GM19239 (cell line): ENCODE results near the gene GOLGA6L9.
"Not testable (repeated sequence)": the region's sequence is repeated elsewhere in the genome, so short reads cannot be mapped to it uniquely, and the experiment has no call there.

ENCODE experiments used
- DNase-seq: peaks from one replicate; pipeline ENCODE4 v3.0.0; 2011; ENCODE audit warnings: low spot score; ENCODE audit not compliant: insufficient read length
- FAIRE-seq: peaks from 2 replicates; lab custom pipeline; 2011; peaks lifted over from hg19 to GRCh38; lab: Jason Lieb, UNC

Gene GOLGA6L9, protein sequence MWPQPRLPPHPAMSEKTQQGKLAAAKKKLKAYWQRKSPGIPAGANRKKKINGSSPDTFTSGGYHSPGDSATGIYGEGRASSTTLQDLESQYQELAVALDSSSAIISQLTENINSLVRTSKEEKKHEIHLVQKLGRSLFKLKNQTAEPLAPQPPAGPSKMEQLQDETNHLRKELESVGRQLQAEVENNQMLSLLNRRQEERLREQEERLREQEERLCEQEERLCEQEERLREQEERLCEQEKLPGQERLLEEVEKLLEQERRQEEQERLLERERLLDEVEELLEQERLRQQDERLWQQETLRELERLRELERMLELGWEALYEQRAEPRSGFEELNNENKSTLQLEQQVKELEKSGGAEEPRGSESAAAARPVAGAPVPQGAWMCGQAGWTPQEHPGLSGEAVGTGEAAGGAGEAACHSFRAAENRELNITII

GRCh38 chr15:82429693-82430092, at the start of gene GOLGA6L9:
Gene GOLGA6L9 (plus strand): TSS chr15:82429816. CDS start chr15:82430080, 264 bp downstream.
- DNase-seq, FAIRE-seq: not testable (repeated sequence)

- not testable (repeated sequence) for DNase-seq, FAIRE-seq
Observed at GRCh38 chr15:82381330-82381955, 48.2 kb upstream of the GOLGA6L9 start.

DNA sequence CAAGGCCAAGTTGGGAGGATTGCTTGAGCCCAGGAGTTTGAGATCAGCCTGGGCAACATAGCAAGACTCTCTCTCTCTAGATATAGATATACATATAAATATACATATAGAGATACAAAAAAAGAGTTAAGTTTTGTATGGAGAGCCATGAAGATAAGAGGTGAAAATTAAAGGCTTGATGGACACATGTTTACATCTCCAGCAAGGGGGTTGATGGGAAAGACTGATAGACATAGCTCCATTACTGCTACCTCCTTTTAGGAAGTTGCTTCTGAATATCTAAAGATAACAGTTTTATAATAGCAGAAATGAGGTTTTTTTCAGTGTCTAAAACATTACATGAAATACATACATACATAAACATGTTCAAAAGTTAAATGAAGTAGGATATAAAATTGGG, 42.4 kb upstream of the GOLGA6L9 start:
- not testable (repeated sequence) for DNase-seq, FAIRE-seq

GRCh38 chr15:82390152-82390551, 39.5 kb upstream of the GOLGA6L9 start:
- FAIRE-seq: not testable (repeated sequence)

DNA sequence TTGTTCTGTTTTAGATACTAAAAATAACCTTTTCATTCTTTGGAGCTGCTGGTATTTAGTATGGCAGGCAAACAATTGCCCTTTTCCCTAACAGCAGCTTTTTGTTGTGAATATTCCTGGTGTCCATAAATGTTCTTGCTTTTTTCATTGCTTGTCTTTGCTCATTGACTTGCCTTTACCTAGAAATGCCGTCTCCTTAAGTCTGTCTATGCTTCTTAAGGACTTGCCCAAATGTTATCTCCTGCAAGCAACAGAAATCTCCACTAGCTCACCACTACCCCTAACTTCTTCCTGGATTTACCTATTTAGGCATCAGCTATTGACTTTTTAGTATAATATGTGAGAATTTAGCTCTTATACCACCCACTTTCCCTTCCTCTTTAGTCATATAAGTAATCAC, 37.5 kb upstream of the GOLGA6L9 start:
- not testable (repeated sequence) for FAIRE-seq, DNase-seq

More at GRCh38 chr15:82390152-82390551, 39.5 kb upstream of the GOLGA6L9 start:
- not testable (repeated sequence) for DNase-seq

GRCh38 chr15:82393671-82394070, 35.9 kb upstream of the GOLGA6L9 start:
- FAIRE-seq: no peak

GRCh38 chr15:82395788-82396187, 33.8 kb upstream of the GOLGA6L9 start:
- not testable (repeated sequence) for DNase-seq, FAIRE-seq

More at GRCh38 chr15:82393671-82394070, 35.9 kb upstream of the GOLGA6L9 start:
- DNase-seq: no peak

GRCh38 chr15:82397817-82398216, 31.8 kb upstream of the GOLGA6L9 start:
- DNase-seq: no peak
- FAIRE-seq: no peak

DNA sequence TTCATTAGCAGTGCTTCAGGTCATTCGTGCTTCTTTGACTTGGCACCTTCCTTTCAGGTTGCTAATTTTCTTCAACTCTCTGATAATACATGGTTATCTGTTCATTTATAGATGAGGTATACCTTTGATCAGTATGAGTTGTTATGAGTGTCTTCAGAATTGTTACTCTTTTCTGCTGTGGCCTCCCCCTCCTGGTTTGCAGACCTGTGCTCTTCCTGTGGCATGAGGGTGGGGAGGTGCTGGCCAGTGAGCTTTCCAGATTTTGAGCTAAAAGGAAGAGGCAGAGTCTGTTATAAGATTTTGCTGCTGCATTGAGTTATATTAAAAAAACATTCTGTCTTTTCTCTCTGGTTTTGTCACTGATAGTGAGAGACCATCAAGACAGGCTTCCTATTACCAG, 30.8 kb upstream of the GOLGA6L9 start:
- DNase-seq (no peak), FAIRE-seq (no peak)

- peak; percentile 28 for FAIRE-seq
- DNase-seq: not testable (repeated sequence)
Observed at GRCh38 chr15:82399366-82400103, 30.1 kb upstream of the GOLGA6L9 start.

GRCh38 chr15:82401918-82402317, 27.7 kb upstream of the GOLGA6L9 start:
- DNase-seq, FAIRE-seq: not testable (repeated sequence)

- not testable (repeated sequence) for DNase-seq, FAIRE-seq
Observed at GRCh38 chr15:82402341-82402740, 27.3 kb upstream of the GOLGA6L9 start.

DNA sequence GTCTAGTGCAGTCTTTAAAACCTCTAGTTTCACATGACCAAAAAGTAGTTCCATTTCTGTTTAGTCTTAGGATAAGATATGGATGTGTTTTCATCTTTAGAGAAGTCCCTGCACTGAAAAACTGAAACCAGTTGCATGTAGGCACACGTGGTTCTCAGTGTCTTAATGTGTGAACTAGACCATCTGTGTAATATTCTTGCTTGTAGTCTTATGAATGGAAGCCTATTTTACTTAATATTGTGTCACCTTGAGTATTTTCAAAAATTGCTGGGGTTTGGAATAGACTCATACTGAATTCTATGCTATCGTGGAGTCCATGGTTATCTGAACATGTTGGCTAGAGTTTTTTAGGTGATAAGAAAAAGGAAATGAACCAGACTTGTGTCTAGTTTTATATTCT, 23.4 kb upstream of the GOLGA6L9 start:
- FAIRE-seq, DNase-seq: not testable (repeated sequence)

GRCh38 chr15:82410306-82410705, 19.3 kb upstream of the GOLGA6L9 start:
- not testable (repeated sequence) for DNase-seq, FAIRE-seq

- FAIRE-seq, DNase-seq: not testable (repeated sequence)
Observed at GRCh38 chr15:82411595-82411994, 18.0 kb upstream of the GOLGA6L9 start.

DNA sequence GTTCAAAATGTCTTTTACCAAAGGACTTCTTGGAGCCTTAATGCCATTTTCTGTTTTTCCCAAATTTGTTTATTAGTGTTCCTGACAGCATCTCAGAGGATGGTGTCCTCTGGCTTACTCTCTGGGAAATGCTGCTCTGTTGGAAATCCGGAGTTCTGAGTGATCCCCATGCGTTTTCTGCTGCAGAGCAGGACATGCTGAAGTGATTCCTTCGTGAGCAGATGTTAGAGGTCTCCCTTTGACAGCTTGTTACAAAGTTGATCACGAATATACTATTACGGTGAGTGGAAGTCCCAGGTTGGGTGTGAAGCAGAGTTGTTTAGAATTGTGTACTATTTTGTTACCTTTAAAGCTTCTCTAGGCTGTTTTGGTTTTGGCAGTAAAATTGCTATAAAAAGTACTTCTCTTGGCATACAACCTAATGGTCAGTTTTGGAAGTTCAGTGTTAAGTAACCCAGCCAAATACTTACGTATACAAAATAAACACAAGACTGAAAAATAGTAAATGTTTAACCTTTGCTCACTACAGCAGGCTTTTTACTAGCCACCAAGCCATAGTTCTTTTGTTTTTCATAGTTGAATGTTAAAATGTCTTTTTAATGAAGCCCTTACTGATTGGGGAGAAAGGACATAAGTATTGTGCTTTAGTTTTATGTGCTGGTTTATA, 15.0 kb upstream of the GOLGA6L9 start:
- not testable (repeated sequence) for FAIRE-seq, DNase-seq

GRCh38 chr15:82420516-82420915, 9.1 kb upstream of the GOLGA6L9 start:
- not testable (repeated sequence) for FAIRE-seq, DNase-seq

GRCh38 chr15:82420966-82421365, 8.7 kb upstream of the GOLGA6L9 start:
- DNase-seq, FAIRE-seq: not testable (repeated sequence)

DNA sequence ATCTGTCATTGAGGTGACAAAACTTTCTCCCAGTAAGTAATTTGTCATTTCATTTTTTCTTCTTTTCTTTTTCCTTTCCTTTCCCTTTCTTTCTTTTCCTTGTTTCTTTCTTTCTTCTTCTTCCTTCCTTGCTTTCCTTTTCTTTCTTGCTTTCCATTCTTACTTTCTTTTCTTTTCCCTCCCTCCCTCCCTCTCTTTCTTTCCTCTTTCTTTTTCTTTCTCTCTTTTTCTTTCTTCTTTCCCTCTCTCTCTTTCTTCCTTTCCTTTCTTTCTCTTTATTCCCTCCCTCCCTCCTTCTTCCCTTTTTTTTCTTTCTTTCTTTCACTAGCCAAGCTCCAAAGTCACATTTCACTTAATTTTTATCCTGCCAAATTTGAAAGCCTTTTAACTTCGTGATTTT, 2.5 kb upstream of the GOLGA6L9 start:
- not testable (repeated sequence) for DNase-seq

GRCh38 chr15:82445420-82445819, 15.8 kb downstream of the GOLGA6L9 start:
- FAIRE-seq, DNase-seq: not testable (repeated sequence)

More for the DNA sequence above, 2.5 kb upstream of the GOLGA6L9 start:
- not testable (repeated sequence) for FAIRE-seq
